Tibial artery (tissue), 4 donors: ENCODE data around the gene NOTCH4.
A peak's percentile ranks its signal among the peaks of the same experiment; 100 is the strongest.

Experiments
- DNase-seq, 2 donors: peaks; one replicate each; pipeline ENCODE4 v3.0.0-alpha.2; 2019
- H3K27ac ChIP-seq, 2 donors: fragments of 200-600 bp; sonication (generic) in 1 of 2; 1 replicate in 1 of 2; 2 replicates in 1 of 2; pipeline ENCODE4 v1.5.1; 2018 to 2019; ENCODE audit warnings: mild to moderate bottlenecking in 1 of 2
- H3K27me3 ChIP-seq, 2 donors: fragments of 200-600 bp; sonication (generic) in 1 of 2; one replicate each; pipeline versions ENCODE4 v1.5.1 to v1.6.0; 2016 to 2019
- H3K36me3 ChIP-seq, 3 donors: fragments of 200-600 bp; sonication (generic) in 2 of 3; one replicate each; pipeline ENCODE4 v1.5.1; 2016 to 2019; ENCODE audit warnings: mild to moderate bottlenecking in 2 of 3
- H3K4me1 ChIP-seq, 4 donors: fragments of 200-600 bp; sonication (generic) in 2 of 4; 1 replicate in 3 of 4; 2 replicates in 1 of 4; pipeline ENCODE4 v1.5.1; 2016 to 2019
- H3K4me3 ChIP-seq, 2 donors: fragments of 200-600 bp; sonication (generic) in 1 of 2; 1 replicate in 1 of 2; 2 replicates in 1 of 2; pipeline ENCODE4 v1.5.1; 2018 to 2019; ENCODE audit warnings: mild to moderate bottlenecking in 2 of 2
- H3K9me3 ChIP-seq, 3 donors: fragments of 200-600 bp; sonication (generic) in 1 of 3; one replicate each; pipeline ENCODE4 v1.5.1; 2016 to 2019
- CTCF ChIP-seq, 2 experiments: fragments of 200-600 bp in 1 of 2; fragments of 450-650 bp in 1 of 2; IDR thresholded peaks; one replicate each; pipeline ENCODE4 v1.5.1; 2017 to 2019; ENCODE audit warnings: antibody characterized with exemption in 2 of 2, mild to moderate bottlenecking in 1 of 2, moderate library complexity in 1 of 2
- intact Hi-C: fragments of 100-400 bp; cut with DNase I; formaldehyde crosslinking; loops from one replicate; pipeline ENCODE4 v1.15.0; 2023; ENCODE audit warnings: low total_unique reads

Gene NOTCH4

GRCh38 chr6:32254761-32255198 is 30.9 kb upstream of the NOTCH4 start:
- no peak for TF ChIP-seq CTCF (IDR thresholded peaks at IDR 0.05)
- no peak for DNase-seq
- peaks cover 0 to 14% (median 10%) of the 10 kb centered on the region in 4 donors for H3K4me1 ChIP-seq
- peak overlapping the region; percentile 57 to 61 for H3K27ac ChIP-seq
- H3K27me3 ChIP-seq, result no peaks in the 10 kb centered on the region
- intact Hi-C loops, result no loop called here
- H3K4me3 ChIP-seq, result peak overlapping the region; percentile 38 to 51
- H3K9me3 ChIP-seq, result no peaks in the 10 kb centered on the region
- H3K36me3 ChIP-seq, result no peaks in the 10 kb centered on the region

GRCh38 chr6:32252331-32253009 is 28.6 kb upstream of the NOTCH4 start:
- H3K27ac ChIP-seq, result no peak overlapping the region
- no peak for DNase-seq
- H3K4me3 ChIP-seq, result no peak overlapping the region
- no peaks in the 10 kb centered on the region for H3K36me3 ChIP-seq
- no peak for TF ChIP-seq CTCF (IDR thresholded peaks at IDR 0.05)
- intact Hi-C loops, result no loop called here
- peaks cover 0 to 14% (median 10%) of the 10 kb centered on the region in 4 donors for H3K4me1 ChIP-seq
- no peaks in the 10 kb centered on the region for H3K9me3 ChIP-seq
- no peaks in the 10 kb centered on the region for H3K27me3 ChIP-seq

- no peaks in the 10 kb centered on the region for H3K36me3 ChIP-seq
- no peak for DNase-seq
- H3K4me1 ChIP-seq, result peaks cover 0 to 5% (median 2%) of the 10 kb centered on the region in 4 donors
- H3K4me3 ChIP-seq, result no peak overlapping the region
- H3K27me3 ChIP-seq, result no peaks in the 10 kb centered on the region
- intact Hi-C loops, result no loop called here
- no peak for TF ChIP-seq CTCF (IDR thresholded peaks at IDR 0.05)
- no peaks in the 10 kb centered on the region for H3K9me3 ChIP-seq
- no peak overlapping the region for H3K27ac ChIP-seq
Observed at GRCh38 chr6:32249262-32249661, 25.4 kb upstream of the NOTCH4 start.

- no peak for DNase-seq
- intact Hi-C loops, result no loop called here
- H3K27ac ChIP-seq, result no peak overlapping the region
- H3K4me1 ChIP-seq, result peaks cover 0 to 7% (median 3%) of the 10 kb centered on the region in 4 donors
- H3K27me3 ChIP-seq, result peaks cover 0 to 4% of the 10 kb centered on the region in 2 donors
- no peak for TF ChIP-seq CTCF (IDR thresholded peaks at IDR 0.05)
- H3K9me3 ChIP-seq, result no peaks in the 10 kb centered on the region
- no peaks in the 10 kb centered on the region for H3K36me3 ChIP-seq
- H3K4me3 ChIP-seq, result no peak overlapping the region
Observed at GRCh38 chr6:32247401-32247800, 23.5 kb upstream of the NOTCH4 start.

GRCh38 chr6:32244946-32245398 is 21.1 kb upstream of the NOTCH4 start:
- no peaks in the 10 kb centered on the region for H3K9me3 ChIP-seq
- H3K36me3 ChIP-seq, result no peaks in the 10 kb centered on the region
- H3K4me1 ChIP-seq, result peaks cover 0 to 7% (median 3%) of the 10 kb centered on the region in 4 donors
- intact Hi-C loops, result no loop called here
- H3K27me3 ChIP-seq, result peaks cover 0 to 4% of the 10 kb centered on the region in 2 donors
- H3K4me3 ChIP-seq, result peak overlapping the region; percentile 16 to 37
- peak overlapping the region; percentile 30 to 35 for H3K27ac ChIP-seq
- TF ChIP-seq CTCF (IDR thresholded peaks at IDR 0.05), result peak; percentile 88 to 89
- peak; percentile 78 to 87 for DNase-seq
